Body of pancreas (tissue), 4 donors: Measurements from ENCODE around the gene SCCPDH. TPM values are rescaled to one million over a fixed set of nuclear protein-coding genes. Genes with fewer than 3 reads are reported as not detected.
A peak's percentile ranks its signal among the peaks of the same experiment; 100 is the strongest.

Source experiments
- ATAC-seq: fragments of 150-250 bp; one replicate; pipeline ENCODE4 v1.9.1; 2016
- DNase-seq, 4 donors: peaks; one replicate each; pipeline ENCODE4 v3.0.0-alpha.2; 2019
- H3K27ac ChIP-seq, 4 donors: fragments of 200-600 bp; sonication (generic); 1 replicate in 3 of 4; 2 replicates in 1 of 4; pipeline versions ENCODE4 v1.5.1 to v1.6.1; 2016 to 2019; ENCODE audit warnings: mild to moderate bottlenecking in 1 of 4, mixed read lengths in 1 of 4, moderate library complexity in 1 of 4
- H3K27me3 ChIP-seq, 2 donors: fragments of 200-600 bp; sonication (generic); one replicate each; pipeline ENCODE4 v1.6.0; 2016; ENCODE audit warnings: mild to moderate bottlenecking in 1 of 2
- H3K36me3 ChIP-seq, 2 donors: fragments of 200-600 bp; sonication (generic); replicated peaks in 1 of 2; 2 replicates each; pipeline ENCODE4 v1.5.1; 2016; ENCODE audit warnings: low read depth in 2 of 2; ENCODE audit not compliant: insufficient read depth in 1 of 2
- H3K4me1 ChIP-seq: fragments of 200-600 bp; sonication (generic); one replicate; pipeline ENCODE4 v1.6.0; 2016
- H3K4me3 ChIP-seq, 2 donors: fragments of 200-600 bp; sonication (generic); 1 replicate in 1 of 2; 2 replicates in 1 of 2; pipeline ENCODE4 v1.5.1; 2016 to 2019
- H3K9me3 ChIP-seq, 3 donors: fragments of 200-600 bp; sonication (generic); 1 replicate in 2 of 3; 2 replicates in 1 of 3; pipeline ENCODE4 v1.5.1; 2016
- CTCF ChIP-seq, 7 experiments: fragments of 450-650 bp in 4 of 7; fragments of 200-600 bp in 3 of 7; sonication (generic) in 3 of 7; IDR thresholded peaks; one replicate each; pipeline ENCODE4 v1.5.1; 2016 to 2019; ENCODE audit warnings: antibody characterized with exemption in 7 of 7
- POLR2A ChIP-seq, 3 donors: fragments of 450-650 bp; IDR thresholded peaks; one replicate each; pipeline ENCODE4 v1.6.1; 2016; ENCODE audit warnings: antibody characterized with exemption in 3 of 3, mild to moderate bottlenecking in 2 of 3
- WGBS, 2 donors: methylation state at CpG; one replicate each; pipeline ENCODE4 v1.1.5; 2017; 5-methylcytosine and 5-hydroxymethylcytosine counted together
- intact Hi-C: fragments of 100-400 bp; cut with DNase I; formaldehyde crosslinking; loops from one replicate; pipeline ENCODE4 v1.15.1; 2023
- total RNA-seq, 2 donors: library from RNA; depleted of rRNA; stranded (reverse); fragments of >200 nt; gene quantifications; one replicate each; pipeline ENCODE4 v1.1.0, GENCODE V29; 2016

SCCPDH gene
- 10 to 100 TPM in 1 of 2 donors, 1 to 10 TPM in 1; 9.9 to 15.0 TPM for total RNA-seq

- ATAC-seq: peak; percentile 92
- H3K27ac ChIP-seq: peak within 1 kb of the TSS; percentile 52 to 85 (median 74)
- H3K27me3 ChIP-seq: no peaks in the 10 kb centered on the region
- no peaks in the 10 kb centered on the region for H3K9me3 ChIP-seq
- H3K36me3 ChIP-seq: peaks cover 0 to 6% of the 10 kb centered on the region in 2 donors
- H3K4me3 ChIP-seq: peak within 1 kb of the TSS; percentile 46 to 61
- H3K4me1 ChIP-seq: peaks cover 24% of the 10 kb centered on the region
- peak; percentile 69 to 82 (median 75) for DNase-seq
- WGBS, 2 donors: 0% methylated on average over 23 to 70 of the region's 89 CpGs
- peak; percentile 46 to 64 (median 61) for TF ChIP-seq POLR2A (IDR thresholded peaks at IDR 0.05)
- no peak for TF ChIP-seq CTCF (IDR thresholded peaks at IDR 0.05)
- intact Hi-C loops: no loop called here
These were observed at the start of gene SCCPDH for GRCh38 chr1:246724016-246724730. Gene SCCPDH, plus strand, starts transcription at chr1:246724409. Its CDS starts 14 bp downstream, at chr1:246724423.

- 58 to 60% methylated on average over 2 of the region's 2 CpGs for WGBS, 2 donors
- Histone ChIP-seq H3K4me3 (no peak overlapping the region), H3K27me3 (no peaks in the 10 kb centered on the region), H3K4me1 (no peaks in the 10 kb centered on the region), H3K36me3 (no peaks in the 10 kb centered on the region), H3K9me3 (no peaks in the 10 kb centered on the region), H3K27ac (no peak overlapping the region)
- intact Hi-C loops: no loop called here
- no peak for ATAC-seq
- no peak for TF ChIP-seq POLR2A (IDR thresholded peaks at IDR 0.05)
- no peak for TF ChIP-seq CTCF (IDR thresholded peaks at IDR 0.05)
- no peak for DNase-seq
These were observed 46.4 kb upstream of the SCCPDH start for GRCh38 chr1:246677842-246678241.

GRCh38 chr1:246678816-246679793 is 45.1 kb upstream of the SCCPDH start:
- TF ChIP-seq POLR2A (IDR thresholded peaks at IDR 0.05) (no peak), CTCF (IDR thresholded peaks at IDR 0.05) (no peak)
- Histone ChIP-seq H3K27ac (no peak overlapping the region), H3K4me3 (no peak overlapping the region), H3K27me3 (no peaks in the 10 kb centered on the region), H3K9me3 (no peaks in the 10 kb centered on the region), H3K36me3 (no peaks in the 10 kb centered on the region), H3K4me1 (no peaks in the 10 kb centered on the region)
- WGBS, 2 donors: 76 to 77% methylated on average over 18 of the region's 18 CpGs
- ATAC-seq: no peak
- intact Hi-C loops: no loop called here
- DNase-seq: no peak

GRCh38 chr1:246679794-246680177 is 44.4 kb upstream of the SCCPDH start:
- Histone ChIP-seq H3K36me3 (no peaks in the 10 kb centered on the region), H3K4me1 (no peaks in the 10 kb centered on the region), H3K9me3 (no peaks in the 10 kb centered on the region), H3K27me3 (no peaks in the 10 kb centered on the region), H3K27ac (no peak overlapping the region), H3K4me3 (no peak overlapping the region)
- ATAC-seq (no peak), DNase-seq (no peak)
- WGBS, 2 donors: 24 to 50% methylated on average over 1 of the region's 1 CpG
- intact Hi-C loops: no loop called here
- TF ChIP-seq POLR2A (IDR thresholded peaks at IDR 0.05): no peak
- no peak for TF ChIP-seq CTCF (IDR thresholded peaks at IDR 0.05)
